Stimulated activated CD8-positive, alpha-beta memory T cell treated with anti-CD3 and anti-CD28 coated beads, Interleukin-15, amount 100 ng/mL, for 4 hours (primary cell): ENCODE data around the gene TMEM63A.
"Not testable (repeated sequence)": the region's sequence is repeated elsewhere in the genome, so short reads cannot be mapped to it uniquely, and the experiment has no call there.

Experiments used
- DNase-seq, 2 donors: peaks; one replicate each; pipeline ENCODE4 v3.0.0-alpha.2; 2020; ENCODE audit warnings: low read depth in 2 of 2

TMEM63A gene

DNA sequence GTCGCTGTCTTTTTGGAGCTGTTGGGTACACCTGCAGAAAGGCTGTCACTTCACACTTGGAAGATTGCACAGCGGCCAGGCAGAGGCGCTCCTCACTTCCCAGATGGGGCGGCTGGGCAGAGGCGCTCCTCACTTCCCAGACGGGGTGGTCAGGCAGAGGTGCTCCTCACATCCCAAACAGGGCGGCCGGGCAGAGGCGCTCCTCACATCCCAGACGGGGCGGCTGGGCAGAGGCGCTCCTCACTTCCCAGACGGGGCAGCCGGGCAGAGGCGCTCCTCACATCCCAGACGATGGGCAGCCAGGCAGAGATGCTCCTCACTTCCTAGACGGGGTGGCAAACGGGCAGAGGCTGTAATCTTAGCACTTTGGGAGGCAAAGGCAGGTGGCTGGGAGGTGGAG, 86.1 kb downstream of the TMEM63A start:
- not testable (repeated sequence) for DNase-seq
